Esophagus muscularis mucosa (tissue), 4 donors: Measurements from ENCODE around the gene DHX16. TPM values are rescaled to one million over a fixed set of nuclear protein-coding genes. Genes with fewer than 3 reads are reported as not detected.
"Not testable (repeated sequence)": the region's sequence is repeated elsewhere in the genome, so short reads cannot be mapped to it uniquely, and the experiment has no call there.

Source experiments
- DNase-seq: peaks from one replicate; pipeline ENCODE4 v3.0.0-alpha.2; 2017; ENCODE audit errors: extremely low spot score
- H3K27ac ChIP-seq, 4 donors: fragments of 200-600 bp; sonication (generic); replicated peaks in 1 of 4; 1 replicate in 3 of 4; 2 replicates in 1 of 4; pipeline ENCODE4 v1.5.1; 2016 to 2019; ENCODE audit warnings: mild to moderate bottlenecking in 1 of 4
- H3K27me3 ChIP-seq, 4 donors: fragments of 200-600 bp; sonication (generic); one replicate each; pipeline versions ENCODE4 v1.5.1 to v1.6.0; 2016 to 2019
- H3K36me3 ChIP-seq, 4 donors: fragments of 200-600 bp; sonication (generic); one replicate each; pipeline ENCODE4 v1.5.1; 2016 to 2019
- H3K4me1 ChIP-seq, 4 donors: fragments of 200-600 bp; sonication (generic); one replicate each; pipeline ENCODE4 v1.5.1; 2016 to 2019
- H3K4me3 ChIP-seq, 4 donors: fragments of 200-600 bp; sonication (generic); 1 replicate in 2 of 4; 2 replicates in 2 of 4; pipeline ENCODE4 v1.5.1; 2016 to 2019; ENCODE audit warnings: mild to moderate bottlenecking in 4 of 4, moderate library complexity in 1 of 4
- H3K9me3 ChIP-seq, 4 donors: fragments of 200-600 bp; sonication (generic); 1 replicate in 3 of 4; 2 replicates in 1 of 4; pipeline ENCODE4 v1.5.1; 2016 to 2019
- CTCF ChIP-seq, 3 experiments: fragments of 200-600 bp in 2 of 3; fragments of 450-650 bp in 1 of 3; sonication (generic) in 2 of 3; IDR thresholded peaks; one replicate each; pipeline ENCODE4 v1.5.1; 2017 to 2019; ENCODE audit warnings: antibody characterized with exemption in 3 of 3, mild to moderate bottlenecking in 2 of 3, moderate library complexity in 1 of 3
- EP300 ChIP-seq: sonication (generic); formaldehyde crosslinking; IDR thresholded peaks from one replicate; pipeline ENCODE4 v1.6.1; 2017; ENCODE audit warnings: antibody characterized with exemption
- POLR2A ChIP-seq: fragments of 450-650 bp; IDR thresholded peaks from one replicate; pipeline ENCODE4 v1.6.1; 2017; ENCODE audit warnings: antibody characterized with exemption, moderate library complexity, mild to moderate bottlenecking, low read depth
- POLR2AphosphoS5 ChIP-seq, 2 donors: sonication (generic); formaldehyde crosslinking; IDR thresholded peaks; one replicate each; pipeline ENCODE4 v1.6.1; 2017; ENCODE audit warnings: antibody characterized with exemption in 2 of 2
- WGBS: methylation state at CpG from one replicate; pipeline ENCODE4 v1.1.5; 2018; 5-methylcytosine and 5-hydroxymethylcytosine counted together
- intact Hi-C: fragments of 100-400 bp; cut with DNase I; formaldehyde crosslinking; loops from one replicate; pipeline ENCODE4 v1.15.1; 2023
- total RNA-seq, 4 donors: library from RNA; depleted of rRNA; stranded (reverse); fragments of >200 nt; gene quantifications; one replicate each; pipeline versions ENCODE4 v1.1.0 to v1.2.1, GENCODE V29; 2016

Gene DHX16
- total RNA-seq, 4 donors from 2014 or later, result 20.3 to 41.1 (median 31.1) TPM

GRCh38 chr6:30676660-30677285, 4.0 kb upstream of the DHX16 start:
- WGBS, result 76% methylated on average over 10 of the region's 10 CpGs
- peaks cover 30 to 55% (median 46%) of the 10 kb centered on the region in 4 donors for H3K36me3 ChIP-seq
- peaks cover 41 to 52% (median 48%) of the 10 kb centered on the region in 4 donors for H3K4me1 ChIP-seq
- no peaks in the 10 kb centered on the region for H3K9me3 ChIP-seq
- no peak for TF ChIP-seq POLR2AphosphoS5 (IDR thresholded peaks at IDR 0.05)
- TF ChIP-seq EP300, result no peak
- TF ChIP-seq CTCF (IDR thresholded peaks at IDR 0.05), result no peak
- no peak for TF ChIP-seq POLR2A
- H3K27ac ChIP-seq, result peak overlapping the region in 1 of 4 donors; percentile 8
- no peaks in the 10 kb centered on the region for H3K27me3 ChIP-seq
- DNase-seq, result no peak
- intact Hi-C loops, result no loop called here
- H3K4me3 ChIP-seq, result no peak overlapping the region

GRCh38 chr6:30670760-30671527, 1.9 kb downstream of the DHX16 start:
- WGBS, result 88% methylated on average over 27 of the region's 27 CpGs
- H3K9me3 ChIP-seq, result no peaks in the 10 kb centered on the region
- no peaks in the 10 kb centered on the region for H3K27me3 ChIP-seq
- H3K4me3 ChIP-seq, result no peak overlapping the region
- H3K36me3 ChIP-seq, result peaks cover 30 to 55% (median 49%) of the 10 kb centered on the region in 4 donors
- intact Hi-C loops, result loop anchor here (5.0 kb wide), 1 partner anchor 189 kb away; no protein-coding TSS in a partner anchor
- H3K27ac ChIP-seq, result no peak overlapping the region
- H3K4me1 ChIP-seq, result peaks cover 16 to 32% (median 23%) of the 10 kb centered on the region in 4 donors
- TF ChIP-seq POLR2AphosphoS5 (IDR thresholded peaks at IDR 0.05) (no peak), POLR2A (no peak), EP300 (no peak), CTCF (IDR thresholded peaks at IDR 0.05) (no peak)
- no peak for DNase-seq

- intact Hi-C loops, H3K9me3 ChIP-seq, DNase-seq, H3K27me3 ChIP-seq, H3K27ac ChIP-seq, H3K4me3 ChIP-seq: not testable (repeated sequence)
- peaks cover 73 to 98% (median 93%) of the 10 kb centered on the region in 4 donors for H3K36me3 ChIP-seq
- WGBS, result 75% methylated on average over 2 of the region's 2 CpGs
- H3K4me1 ChIP-seq, result peaks cover 2 to 12% (median 7%) of the 10 kb centered on the region in 4 donors
Measured at GRCh38 chr6:30666300-30666699, 6.5 kb downstream of the DHX16 start.

GRCh38 chr6:30664994-30665767, 7.6 kb downstream of the DHX16 start:
- DNase-seq, result no peak
- no peak overlapping the region for H3K27ac ChIP-seq
- peaks cover 79 to 100% (median 95%) of the 10 kb centered on the region in 4 donors for H3K36me3 ChIP-seq
- H3K4me1 ChIP-seq, result peaks cover 0 to under 1% (median 0%) of the 10 kb centered on the region in 4 donors
- intact Hi-C loops, result no loop called here
- no peaks in the 10 kb centered on the region for H3K27me3 ChIP-seq
- no peak overlapping the region for H3K4me3 ChIP-seq
- 90% methylated on average over 34 of the region's 34 CpGs for WGBS
- H3K9me3 ChIP-seq, result no peaks in the 10 kb centered on the region
- TF ChIP-seq CTCF (IDR thresholded peaks at IDR 0.05), result no peak

- H3K27me3 ChIP-seq, H3K4me3 ChIP-seq, DNase-seq, H3K27ac ChIP-seq, H3K4me1 ChIP-seq, intact Hi-C loops, H3K9me3 ChIP-seq: not testable (repeated sequence)
- 94% methylated on average over 5 of the region's 5 CpGs for WGBS
- peaks cover 90 to 100% (median 100%) of the 10 kb centered on the region in 4 donors for H3K36me3 ChIP-seq
Measured at GRCh38 chr6:30657922-30658321, 14.9 kb downstream of the DHX16 start.
